ENCODE results near the gene RFPL3.

GRCh38 chr22:32318361-32318760, 39.3 kb upstream of the RFPL3 start:
- TF ChIP-seq CTCF (IDR thresholded peaks at IDR 0.05) (no peak), EZH2 (IDR thresholded peaks at IDR 0.05; ENCODE audit: borderline replicate concordance, insufficient read depth, low read depth, low read length, poor library complexity, severe bottlenecking) (no peak)
